NCI-H748 treated with DMSO at 0.1 percent for 48 hours (cell line): ENCODE results near the gene CFAP99.

Source experiments
- DNase-seq: peaks from one replicate; lab custom pipeline; 2025; lab: John Stamatoyannopoulos, UW

CFAP99 gene

GRCh38 chr4:2472187-2472586 is 53.4 kb downstream of the CFAP99 start:
- DNase-seq = no peak

GRCh38 chr4:2478229-2478628 is 59.5 kb downstream of the CFAP99 start:
- no peak for DNase-seq

GRCh38 chr4:2480649-2481048 is 61.9 kb downstream of the CFAP99 start:
- no peak for DNase-seq

GRCh38 chr4:2482192-2482591 is 63.4 kb downstream of the CFAP99 start:
- no peak for DNase-seq

- DNase-seq = no peak
These were observed 63.9 kb downstream of the CFAP99 start for GRCh38 chr4:2482693-2483092.

- no peak for DNase-seq
These were observed 64.5 kb downstream of the CFAP99 start for GRCh38 chr4:2483237-2483636.

GRCh38 chr4:2484185-2484584 is 65.4 kb downstream of the CFAP99 start:
- no peak for DNase-seq

- DNase-seq = no peak
These were observed 66.2 kb downstream of the CFAP99 start for GRCh38 chr4:2484993-2485392.

GRCh38 chr4:2485956-2486355 is 67.2 kb downstream of the CFAP99 start:
- no peak for DNase-seq

GRCh38 chr4:2486981-2487380 is 68.2 kb downstream of the CFAP99 start:
- no peak for DNase-seq

GRCh38 chr4:2487632-2488031 is 68.9 kb downstream of the CFAP99 start:
- no peak for DNase-seq

GRCh38 chr4:2489081-2489805 is 70.5 kb downstream of the CFAP99 start:
- no peak for DNase-seq

GRCh38 chr4:2489841-2490552 is 71.2 kb downstream of the CFAP99 start:
- DNase-seq = no peak

GRCh38 chr4:2492970-2493369 is 74.2 kb downstream of the CFAP99 start:
- no peak for DNase-seq

GRCh38 chr4:2494992-2495391 is 76.2 kb downstream of the CFAP99 start:
- no peak for DNase-seq

- DNase-seq = no peak
These were observed 78.6 kb downstream of the CFAP99 start for GRCh38 chr4:2497324-2497723.

- DNase-seq = no peak
These were observed 79.2 kb downstream of the CFAP99 start for GRCh38 chr4:2497931-2498330.

- DNase-seq = no peak
These were observed 81.8 kb downstream of the CFAP99 start for GRCh38 chr4:2500547-2500946.

GRCh38 chr4:2501034-2501594 is 82.4 kb downstream of the CFAP99 start:
- no peak for DNase-seq

- no peak for DNase-seq
These were observed 85.1 kb downstream of the CFAP99 start for GRCh38 chr4:2503809-2504208.

- DNase-seq = no peak
These were observed 88.5 kb downstream of the CFAP99 start for GRCh38 chr4:2507259-2507658.

- DNase-seq = no peak
These were observed 89.1 kb downstream of the CFAP99 start for GRCh38 chr4:2507855-2508254.
